ENCODE measurements around the gene CALM3.
"Not testable (repeated sequence)": the region's sequence is repeated elsewhere in the genome, so short reads cannot be mapped to it uniquely, and the experiment has no call there.

Gene CALM3

DNA sequence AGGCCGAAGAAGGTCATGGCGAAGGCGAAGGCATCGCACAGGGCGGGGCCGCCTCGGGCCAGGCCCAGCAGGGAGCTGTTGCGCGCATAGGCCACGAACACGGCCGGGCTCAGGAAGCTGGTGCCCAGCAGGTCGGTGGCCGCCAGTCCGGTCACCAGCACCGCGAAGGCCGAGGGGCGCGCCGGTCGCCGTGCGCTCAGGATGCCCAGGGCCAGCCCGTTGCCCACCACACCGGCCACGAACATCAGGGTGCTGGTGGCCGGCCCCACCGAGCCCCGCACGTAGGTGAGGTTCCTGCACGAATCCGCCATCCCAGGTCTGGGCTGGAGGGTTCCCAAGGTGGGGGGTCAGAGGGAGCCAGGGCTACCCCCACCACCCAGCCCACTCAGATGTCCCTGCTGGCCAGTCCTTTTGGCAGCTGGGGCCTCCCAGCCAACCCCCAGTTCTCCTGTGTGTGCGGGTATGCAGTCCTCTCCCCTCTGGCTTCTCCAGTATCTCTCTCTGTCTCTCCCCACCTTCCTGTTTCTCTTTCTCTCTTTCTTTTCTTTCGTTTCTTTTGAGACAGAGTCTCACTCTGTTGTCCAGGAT lies 22.9 kb downstream of the CALM3 start:
- no peak for TF ChIP-seq JUND (IDR thresholded peaks at IDR 0.05; ENCODE audit: low read depth)
- no peak for DNase-seq (ENCODE audit: low read depth in 1 of 2, low spot score in 1 of 2)
- in situ Hi-C loops (cut with HindIII; ENCODE audit: low pct_unique_long_range_greater_than_20kb, low sequenced_read_pairs) = no loop called here

DNA sequence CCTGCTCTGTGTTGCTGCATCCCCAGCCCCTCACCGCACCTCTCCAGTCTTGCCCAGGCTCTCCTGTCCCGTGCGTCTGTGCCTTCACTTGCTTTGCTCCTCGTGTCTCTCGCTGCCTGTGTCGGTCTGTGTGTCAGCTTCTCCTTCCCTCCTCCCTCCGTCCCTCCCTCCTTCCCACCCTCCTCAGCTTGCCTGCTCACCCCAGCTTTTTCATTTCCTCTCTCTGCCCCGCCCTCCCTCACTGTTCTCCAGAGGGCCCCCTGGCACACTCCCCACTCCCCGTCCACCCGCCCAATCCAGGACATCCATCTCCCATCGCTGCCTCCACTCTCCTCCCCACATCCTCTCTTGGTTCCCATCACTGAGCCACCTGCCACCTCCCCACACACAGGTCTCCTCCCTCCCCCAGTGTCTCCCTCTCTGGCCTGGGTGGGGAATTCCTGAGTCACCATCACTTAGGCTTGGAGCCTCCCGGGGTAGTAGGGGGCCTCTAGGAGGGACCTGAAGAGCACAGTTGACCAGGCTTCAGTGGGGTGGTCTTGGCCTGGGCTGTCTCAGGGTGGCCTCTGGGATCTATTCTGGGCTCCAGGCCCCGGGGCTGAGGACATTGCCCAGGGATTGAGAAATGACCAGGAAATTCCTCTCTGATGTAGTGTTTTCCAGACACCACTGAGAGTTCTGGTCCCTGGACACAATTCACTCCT lies 24.0 kb downstream of the CALM3 start, which contains the start of gene PTGIR:
TSS of gene PTGIR (minus strand) at position 132 of the 704 bp plus-strand sequence. CDS start 864 bp downstream, outside the sequence.
- in situ Hi-C loops (cut with HindIII; ENCODE audit: low pct_unique_long_range_greater_than_20kb, low sequenced_read_pairs) = no loop called here
- DNase-seq (ENCODE audit: low read depth in 1 of 2, low spot score in 1 of 2) = no peak
- no peak for TF ChIP-seq JUND (IDR thresholded peaks at IDR 0.05; ENCODE audit: low read depth)

DNA sequence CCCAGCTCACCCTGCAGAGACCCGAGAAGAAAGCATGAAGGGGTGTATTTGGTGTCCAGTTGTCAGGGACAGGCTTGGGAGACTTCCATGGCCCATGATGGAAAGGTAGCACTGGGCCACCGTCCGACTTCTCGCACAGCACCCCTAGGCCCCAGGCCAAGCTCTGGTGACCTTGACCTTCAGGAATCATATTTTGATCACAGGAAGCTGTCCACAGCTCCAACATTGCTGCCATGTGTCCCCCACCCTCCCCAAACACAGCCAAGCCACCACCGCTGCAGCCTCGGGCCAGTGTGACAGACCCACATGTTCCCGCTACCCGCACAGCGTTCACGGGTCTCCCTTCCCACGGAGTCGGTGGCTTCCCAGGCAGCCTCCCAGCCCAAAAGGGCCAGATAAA lies 24.6 kb downstream of the CALM3 start:
- no peak for TF ChIP-seq JUND (IDR thresholded peaks at IDR 0.05; ENCODE audit: low read depth)
- in situ Hi-C loops (cut with HindIII; ENCODE audit: low pct_unique_long_range_greater_than_20kb, low sequenced_read_pairs) = no loop called here
- DNase-seq (ENCODE audit: low read depth in 1 of 2, low spot score in 1 of 2) = no peak

DNA sequence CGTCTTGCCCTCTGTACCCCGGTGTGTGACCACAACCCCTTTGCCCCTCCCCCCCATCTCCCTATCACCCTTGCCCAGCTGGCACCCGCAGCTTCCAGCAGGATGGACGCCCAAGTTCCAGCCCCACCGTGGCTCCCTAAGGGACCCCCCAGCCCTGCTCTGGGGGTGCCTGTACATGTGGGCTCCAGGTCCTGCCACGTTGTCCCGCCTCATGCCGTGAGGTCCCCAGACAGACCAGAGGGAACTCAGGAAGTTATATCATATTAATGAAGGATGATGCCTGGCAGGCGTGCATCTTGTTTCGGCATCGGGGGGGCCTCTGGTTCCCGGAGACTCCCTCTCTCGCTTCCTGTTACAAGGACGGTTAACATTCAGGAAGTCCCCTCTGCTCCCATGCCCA lies 25.3 kb downstream of the CALM3 start:
- in situ Hi-C loops (cut with HindIII; ENCODE audit: low pct_unique_long_range_greater_than_20kb, low sequenced_read_pairs) = no loop called here
- DNase-seq (ENCODE audit: low read depth in 1 of 2, low spot score in 1 of 2) = no peak
- TF ChIP-seq JUND (IDR thresholded peaks at IDR 0.05; ENCODE audit: low read depth) = no peak

DNA sequence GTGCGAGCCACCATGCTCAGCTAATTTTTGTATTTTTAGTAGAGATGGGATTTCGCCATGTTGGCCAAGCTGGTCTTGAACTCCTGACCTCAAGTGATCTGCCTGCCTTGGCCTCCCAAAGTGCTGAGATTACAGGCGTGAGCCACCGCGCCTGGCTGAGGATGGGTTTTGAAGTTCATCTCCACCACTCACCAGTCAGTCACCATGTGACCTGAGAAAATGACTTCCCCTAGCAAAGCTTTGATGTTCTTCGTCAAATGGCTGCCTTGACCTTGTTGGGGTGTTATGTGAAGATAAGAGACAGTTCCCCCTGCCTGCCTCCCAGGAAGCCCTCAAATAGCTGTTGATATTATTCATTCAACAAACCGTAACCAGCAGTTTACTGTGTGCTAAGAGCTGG lies 27.8 kb downstream of the CALM3 start:
- in situ Hi-C loops (cut with HindIII; ENCODE audit: low pct_unique_long_range_greater_than_20kb, low sequenced_read_pairs) = not testable (repeated sequence)

DNA sequence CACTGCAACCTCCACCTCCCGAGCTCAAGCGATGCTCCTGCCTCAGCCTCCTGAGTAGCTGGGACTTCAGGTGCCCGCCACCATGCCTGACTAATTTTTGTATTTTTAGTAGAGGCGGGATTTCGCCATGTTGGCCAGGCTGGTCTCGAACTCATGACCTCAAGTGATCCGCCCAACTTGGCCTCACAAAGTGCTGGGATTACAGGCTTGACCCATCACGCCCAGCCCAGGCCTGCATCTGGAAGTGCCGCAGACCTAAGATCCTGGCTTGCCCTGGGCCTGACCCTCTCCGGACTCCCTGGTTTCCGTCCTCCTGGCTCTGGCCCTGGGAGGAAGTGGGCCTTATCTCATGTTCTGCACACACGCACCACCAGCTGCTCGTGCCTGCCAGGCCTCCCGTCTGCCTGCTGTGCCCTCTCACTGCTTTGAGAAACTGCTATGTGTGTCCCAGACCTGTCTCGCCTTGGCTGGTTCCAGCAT lies 28.5 kb downstream of the CALM3 start:
- in situ Hi-C loops (cut with HindIII; ENCODE audit: low pct_unique_long_range_greater_than_20kb, low sequenced_read_pairs) = no loop called here
- no peak for DNase-seq (ENCODE audit: low read depth in 1 of 2, low spot score in 1 of 2)
- TF ChIP-seq JUND (IDR thresholded peaks at IDR 0.05; ENCODE audit: low read depth) = no peak

More for the DNA sequence above, 27.8 kb downstream of the CALM3 start:
- not testable (repeated sequence) for DNase-seq (ENCODE audit: low read depth in 1 of 2, low spot score in 1 of 2)

DNA sequence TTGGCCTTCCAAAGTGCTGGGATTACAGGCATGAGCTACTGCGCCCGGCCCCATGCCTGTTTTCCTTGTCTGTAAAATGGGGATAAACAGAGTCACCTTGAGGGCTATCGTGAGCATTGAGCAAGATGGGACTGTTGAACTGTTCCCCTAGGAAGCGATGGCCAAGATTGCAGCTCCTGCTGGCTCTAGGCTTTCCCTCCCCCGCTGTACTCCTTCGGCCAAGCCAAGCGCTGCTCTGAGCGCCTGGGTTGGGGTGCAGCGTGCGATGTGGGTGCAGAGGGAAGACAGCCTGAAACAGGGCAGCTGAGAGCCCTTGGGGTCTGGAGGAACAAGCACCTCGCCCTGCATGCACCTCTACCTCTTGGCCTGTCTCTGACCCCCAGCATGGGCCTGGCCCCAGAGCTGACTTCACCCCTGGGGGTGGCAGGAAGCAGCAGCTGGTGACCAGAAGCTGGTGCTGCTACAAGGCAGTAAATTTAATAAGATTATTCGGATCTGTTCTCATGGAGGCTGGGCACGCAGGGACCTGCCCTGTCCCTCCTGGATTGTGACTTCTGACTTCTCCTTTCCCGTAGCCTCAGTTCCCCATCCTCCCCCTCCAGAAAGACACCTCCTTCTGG lies 29.6 kb downstream of the CALM3 start:
- in situ Hi-C loops (cut with HindIII; ENCODE audit: low pct_unique_long_range_greater_than_20kb, low sequenced_read_pairs) = no loop called here
- no peak for DNase-seq (ENCODE audit: low read depth in 1 of 2, low spot score in 1 of 2)
- TF ChIP-seq JUND (IDR thresholded peaks at IDR 0.05; ENCODE audit: low read depth) = no peak

DNA sequence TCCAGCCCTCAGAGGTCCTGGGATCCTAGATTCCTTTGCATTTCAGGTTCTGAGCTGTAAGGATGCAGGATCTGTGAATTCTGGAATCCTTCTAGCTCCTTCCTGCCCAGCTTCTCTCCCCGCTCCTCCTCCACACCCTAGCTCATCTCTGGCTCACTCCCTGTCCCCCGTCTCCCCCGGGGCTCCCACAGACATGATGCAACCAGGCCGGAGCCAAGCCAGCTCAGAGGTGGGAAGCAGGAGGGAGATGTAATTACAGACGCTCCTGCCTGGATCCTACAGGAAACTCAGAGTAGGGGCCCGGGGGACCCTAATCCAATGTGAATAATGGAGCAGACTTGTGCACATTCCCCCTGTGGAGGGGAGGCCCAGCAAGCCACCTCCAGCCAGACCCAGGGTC lies 30.4 kb downstream of the CALM3 start:
- DNase-seq (ENCODE audit: low read depth in 1 of 2, low spot score in 1 of 2) = no peak
- in situ Hi-C loops (cut with HindIII; ENCODE audit: low pct_unique_long_range_greater_than_20kb, low sequenced_read_pairs) = no loop called here
- no peak for TF ChIP-seq JUND (IDR thresholded peaks at IDR 0.05; ENCODE audit: low read depth)

DNA sequence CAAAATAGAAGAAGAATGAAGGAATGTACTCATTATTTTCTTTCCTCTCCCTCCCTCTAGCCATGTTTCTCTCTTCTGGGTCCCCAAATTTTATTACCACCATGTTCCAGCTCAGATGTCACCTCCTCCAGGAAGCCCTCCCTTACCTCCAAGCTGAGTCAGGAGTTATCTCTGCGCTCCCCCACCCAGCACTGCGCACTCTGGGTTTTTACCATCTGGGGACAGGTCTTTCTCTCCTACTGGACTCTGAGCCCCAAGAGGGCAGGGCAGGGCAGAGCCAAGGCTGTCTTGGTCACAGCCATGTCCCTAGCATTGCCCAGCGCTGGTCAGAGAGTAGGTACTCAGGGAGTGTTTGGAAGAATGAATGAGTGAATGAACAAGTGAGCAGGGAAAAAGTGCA lies 32.0 kb downstream of the CALM3 start:
- in situ Hi-C loops (cut with HindIII; ENCODE audit: low pct_unique_long_range_greater_than_20kb, low sequenced_read_pairs) = no loop called here
- no peak for TF ChIP-seq JUND (IDR thresholded peaks at IDR 0.05; ENCODE audit: low read depth)
- DNase-seq (ENCODE audit: low read depth in 1 of 2, low spot score in 1 of 2) = no peak

DNA sequence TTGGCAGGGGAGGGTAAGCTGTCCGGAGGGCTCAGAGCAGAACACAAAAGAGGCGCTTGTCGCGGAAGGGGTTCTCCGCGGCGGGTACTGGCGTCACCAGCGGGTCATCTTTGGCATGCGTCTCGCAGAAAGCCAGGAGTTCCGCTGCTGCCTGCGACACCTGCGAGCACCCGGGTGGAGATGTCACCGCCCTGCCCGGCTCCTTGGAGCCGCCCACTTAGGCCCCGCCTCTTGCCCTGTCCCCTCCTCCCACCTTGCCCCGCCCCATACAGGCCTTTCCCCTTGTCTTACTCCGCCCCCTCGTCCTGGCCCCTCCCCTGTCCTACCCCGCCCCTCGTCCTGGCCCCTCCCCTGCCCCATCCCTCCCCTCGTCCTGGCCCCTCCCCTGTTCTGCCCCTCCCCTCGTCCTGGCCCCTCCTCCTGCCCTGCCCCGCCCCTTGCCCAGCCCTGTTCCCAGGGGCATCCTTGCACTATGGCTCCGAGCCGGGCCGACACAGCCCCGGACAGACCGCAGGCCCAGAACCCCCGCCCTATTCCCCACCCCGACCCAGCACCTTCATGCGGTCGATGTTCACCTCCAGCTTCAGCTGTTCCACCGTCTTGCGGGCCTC lies 33.0 kb downstream of the CALM3 start:
- in situ Hi-C loops (cut with HindIII; ENCODE audit: low pct_unique_long_range_greater_than_20kb, low sequenced_read_pairs) = no loop called here
- DNase-seq (ENCODE audit: low read depth in 1 of 2, low spot score in 1 of 2) = peak; percentile 77 to 93
- TF ChIP-seq JUND (IDR thresholded peaks at IDR 0.05; ENCODE audit: low read depth) = no peak

DNA sequence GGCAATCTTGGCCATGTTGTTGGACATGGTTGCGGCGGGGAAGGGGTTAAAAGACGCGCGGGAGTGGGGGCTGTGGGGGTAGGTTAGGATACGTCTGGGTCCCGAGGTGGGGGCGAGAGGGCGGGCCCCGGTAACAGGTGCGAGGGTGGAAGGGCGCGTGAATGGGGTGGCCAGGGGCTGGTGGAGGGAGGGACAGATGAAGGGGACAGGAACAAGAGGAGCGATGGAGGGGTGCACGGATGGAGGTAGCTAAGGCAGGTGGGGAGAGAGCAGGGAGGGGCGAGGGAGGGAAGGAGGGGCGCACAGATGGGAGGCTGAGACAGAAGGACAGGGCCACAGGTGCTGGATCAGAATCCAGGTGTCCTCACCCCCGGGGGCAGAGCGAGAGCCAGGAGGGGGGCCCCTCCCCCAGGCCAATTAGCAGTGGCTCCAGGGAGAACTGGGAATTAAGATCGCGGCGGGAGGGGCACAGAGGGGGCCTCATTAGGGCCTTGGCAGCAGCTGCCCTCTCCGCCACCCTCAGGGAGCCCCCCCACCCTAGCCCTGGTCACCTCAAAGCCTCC lies 33.6 kb downstream of the CALM3 start:
- no peak for TF ChIP-seq JUND (IDR thresholded peaks at IDR 0.05; ENCODE audit: low read depth)
- in situ Hi-C loops (cut with HindIII; ENCODE audit: low pct_unique_long_range_greater_than_20kb, low sequenced_read_pairs) = no loop called here
- DNase-seq (ENCODE audit: low read depth in 1 of 2, low spot score in 1 of 2) = no peak

DNA sequence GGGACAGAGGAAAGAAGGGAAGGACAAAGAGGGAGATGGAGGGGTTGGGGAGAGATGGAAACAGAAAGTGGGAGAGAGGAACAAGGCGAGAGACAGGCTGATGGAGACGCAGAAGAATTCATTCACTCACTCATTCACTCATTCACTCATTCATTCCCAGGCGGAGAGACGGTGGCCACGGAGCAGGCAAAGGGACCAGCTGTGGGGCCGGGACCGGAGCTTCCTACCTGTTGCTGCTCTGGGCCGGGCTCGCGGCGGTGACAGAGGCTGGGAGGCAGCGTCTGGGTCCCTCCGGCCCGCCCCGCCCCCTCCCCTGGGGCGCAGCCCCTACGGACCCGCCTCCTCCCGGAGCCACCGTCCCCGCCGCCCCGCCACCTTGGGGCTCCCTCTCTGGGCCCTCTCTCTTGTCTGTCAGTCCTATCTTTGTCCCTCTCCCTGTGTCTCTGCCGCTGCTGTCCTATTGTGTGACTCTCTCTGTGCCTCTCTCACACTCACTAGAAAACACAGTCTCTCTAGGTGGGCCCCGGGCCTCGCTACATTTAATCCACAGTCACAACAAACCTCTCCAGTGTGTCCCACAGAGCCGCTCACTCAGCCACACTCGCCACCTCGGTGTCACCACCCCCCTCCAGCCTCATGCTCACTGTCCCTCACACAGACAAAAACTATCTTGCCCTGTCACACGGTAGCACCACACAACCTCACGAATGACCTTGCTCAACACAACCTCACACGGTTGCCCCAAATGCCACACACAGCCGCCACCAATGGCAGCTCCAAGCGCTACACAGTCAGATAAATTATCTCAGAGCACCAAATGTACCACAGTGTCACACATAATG lies 35.0 kb downstream of the CALM3 start, which contains the start of gene GNG8:
TSS of gene GNG8 (minus strand) at position 283 of the 842 bp plus-strand sequence. CDS start 1,520 bp downstream, outside the sequence.
- TF ChIP-seq JUND (IDR thresholded peaks at IDR 0.05; ENCODE audit: low read depth) = no peak
- in situ Hi-C loops (cut with HindIII; ENCODE audit: low pct_unique_long_range_greater_than_20kb, low sequenced_read_pairs) = no loop called here
- DNase-seq (ENCODE audit: low read depth in 1 of 2, low spot score in 1 of 2) = no peak
